HepG2 (cell line): ENCODE data around the gene TTC16. TPM values are rescaled to one million over a fixed set of nuclear protein-coding genes. Genes with fewer than 3 reads are reported as not detected.
A peak's percentile ranks its signal among the peaks of the same experiment; 100 is the strongest.

Source experiments
- ELF4 ChIP-seq: sonication (generic); formaldehyde crosslinking; IDR thresholded peaks from 2 replicates; pipeline ENCODE4 v1.5.0; 2020; ENCODE audit warnings: missing genetic modification reagents, mild to moderate bottlenecking, moderate library complexity, borderline replicate concordance
- GMEB1 ChIP-seq: sonication (generic); formaldehyde crosslinking; IDR thresholded peaks from 2 replicates; pipeline ENCODE4 v1.5.1; 2020; ENCODE audit warnings: missing genetic modification reagents, mild to moderate bottlenecking, borderline replicate concordance
- HNF4G ChIP-seq, 2 experiments: sonication (generic) in 1 of 2; formaldehyde crosslinking in 1 of 2; IDR thresholded peaks; 2 replicates each; pipeline versions ENCODE4 v1.4.0 to v1.6.1; 2011 to 2020; ENCODE audit warnings: borderline replicate concordance in 2 of 2, low read depth in 2 of 2, mild to moderate bottlenecking in 2 of 2, low read length in 1 of 2, missing genetic modification reagents in 1 of 2, moderate library complexity in 1 of 2
- KDM2A ChIP-seq: sonication (generic); formaldehyde crosslinking; IDR thresholded peaks from 2 replicates; pipeline ENCODE4 v1.4.0; 2020; ENCODE audit warnings: low read depth, missing genetic modification reagents, borderline replicate concordance
- KLF6 ChIP-seq: IDR thresholded peaks from 2 replicates; pipeline ENCODE4 v1.8.0; 2016; ENCODE audit warnings: missing biosample characterization, missing genetic modification reagents
- MAZ ChIP-seq, 2 experiments: sonication (generic) in 1 of 2; formaldehyde crosslinking in 1 of 2; IDR thresholded peaks; 2 replicates each; pipeline versions ENCODE4 v1.5.0 to v1.6.1; 2012 to 2020; ENCODE audit warnings: low read depth in 2 of 2, mild to moderate bottlenecking in 2 of 2, borderline replicate concordance in 1 of 2, improper control_type of control experiment in 1 of 2, low read length in 1 of 2, missing genetic modification reagents in 1 of 2, moderate library complexity in 1 of 2
- MTA1 ChIP-seq: sonication (generic); formaldehyde crosslinking; IDR thresholded peaks from 2 replicates; pipeline ENCODE4 v1.4.0; 2020; ENCODE audit warnings: missing genetic modification reagents, mild to moderate bottlenecking, borderline replicate concordance
- NCOA1 ChIP-seq: sonication (generic); formaldehyde crosslinking; IDR thresholded peaks from 2 replicates; pipeline ENCODE4 v1.9.0; 2021; ENCODE audit warnings: missing genetic modification reagents
- PAWR ChIP-seq: sonication (generic); formaldehyde crosslinking; IDR thresholded peaks from 2 replicates; pipeline ENCODE4 v1.4.0; 2020; ENCODE audit warnings: missing genetic modification reagents, mild to moderate bottlenecking, borderline replicate concordance
- RBFOX2 ChIP-seq: fragments of 200-400 bp; formaldehyde crosslinking; IDR thresholded peaks from 2 replicates; pipeline ENCODE4 v1.6.1; 2017; ENCODE audit warnings: low read depth, mild to moderate bottlenecking, low read length
- SP1 ChIP-seq, 2 experiments: fragments of 450-650 bp in 1 of 2; sonication (generic) in 1 of 2; formaldehyde crosslinking in 1 of 2; IDR thresholded peaks; 2 replicates each; pipeline versions ENCODE4 v1.4.0 to v1.6.1; 2016 to 2020; ENCODE audit warnings: missing genetic modification reagents in 1 of 2
- STAG1 ChIP-seq: sonication (generic); formaldehyde crosslinking; IDR thresholded peaks from 2 replicates; pipeline ENCODE4 v1.4.0; 2020; ENCODE audit warnings: missing genetic modification reagents
- THAP11 ChIP-seq: IDR thresholded peaks from 2 replicates; pipeline ENCODE4 v1.6.1; 2016; ENCODE audit warnings: missing biosample characterization, missing genetic modification reagents
- ZNF143 ChIP-seq: sonication (generic); formaldehyde crosslinking; IDR thresholded peaks from 2 replicates; pipeline ENCODE4 v1.4.0; 2020; ENCODE audit warnings: missing genetic modification reagents
- ZNF432 ChIP-seq: sonication (generic); formaldehyde crosslinking; IDR thresholded peaks from 2 replicates; pipeline ENCODE4 v1.5.0; 2020; ENCODE audit warnings: missing genetic modification reagents, mild to moderate bottlenecking, borderline replicate concordance
- ZNF451 ChIP-seq: sonication (generic); formaldehyde crosslinking; IDR thresholded peaks from 2 replicates; pipeline ENCODE4 v1.5.0; 2020; ENCODE audit warnings: mild to moderate bottlenecking, missing genetic modification reagents
- ZNF564 ChIP-seq: sonication (generic); formaldehyde crosslinking; IDR thresholded peaks from 2 replicates; pipeline ENCODE4 v1.8.1; 2023; ENCODE audit warnings: mild to moderate bottlenecking, missing genetic modification reagents
- polyA plus RNA-seq, 8 experiments: library from polyadenylated mRNA; depleted of rRNA in 3 of 8; stranded (reverse) in 7 of 8; unstranded in 1 of 8; fragments of >200 nt; fragmentation: Illumina TruSeq in 4 of 8; extraction: Trizol in 4 of 8; gene quantifications; 2 replicates each; pipeline versions ENCODE4 v1.2.1 to v1.2.3, GENCODE V29; 2011 to 2016; ENCODE audit warnings: low read depth in 4 of 8, missing spikeins in 1 of 8, mixed read lengths in 1 of 8; ENCODE audit not compliant: insufficient read depth in 1 of 8
- total RNA-seq, 5 experiments: library from RNA; depleted of rRNA; stranded (reverse); fragments of >200 nt; fragmentation: Illumina TruSeq; extraction: Trizol; gene quantifications; 2 replicates each; pipeline ENCODE4 v1.2.3, GENCODE V29; 2016; ENCODE audit warnings: low read depth in 1 of 5
- TF ChIP-seq, protein P1 (sequence below): sonication (generic); formaldehyde crosslinking; IDR thresholded peaks from 2 replicates; pipeline ENCODE4 v1.5.0; 2020; ENCODE audit warnings: mild to moderate bottlenecking, missing genetic modification reagents, moderate library complexity
- TF ChIP-seq, protein P2 (sequence below): sonication (generic); formaldehyde crosslinking; IDR thresholded peaks from 2 replicates; pipeline ENCODE4 v1.5.1; 2020; ENCODE audit warnings: mild to moderate bottlenecking, missing genetic modification reagents, borderline replicate concordance
- TF ChIP-seq, protein P3 (sequence below): sonication (generic); formaldehyde crosslinking; IDR thresholded peaks from 2 replicates; pipeline ENCODE4 v1.4.0; 2020; ENCODE audit warnings: mild to moderate bottlenecking, missing genetic modification reagents
- TF ChIP-seq, protein P4 (sequence below): sonication (generic); formaldehyde crosslinking; IDR thresholded peaks from 2 replicates; pipeline ENCODE4 v1.4.0; 2020; ENCODE audit warnings: missing genetic modification reagents

Gene TTC16
- total and polyA plus RNA-seq, 2 of the 13 experiments (the other 11 are each of a cell fraction or from before 2014, with no cell fraction given) = not detected

DNA sequence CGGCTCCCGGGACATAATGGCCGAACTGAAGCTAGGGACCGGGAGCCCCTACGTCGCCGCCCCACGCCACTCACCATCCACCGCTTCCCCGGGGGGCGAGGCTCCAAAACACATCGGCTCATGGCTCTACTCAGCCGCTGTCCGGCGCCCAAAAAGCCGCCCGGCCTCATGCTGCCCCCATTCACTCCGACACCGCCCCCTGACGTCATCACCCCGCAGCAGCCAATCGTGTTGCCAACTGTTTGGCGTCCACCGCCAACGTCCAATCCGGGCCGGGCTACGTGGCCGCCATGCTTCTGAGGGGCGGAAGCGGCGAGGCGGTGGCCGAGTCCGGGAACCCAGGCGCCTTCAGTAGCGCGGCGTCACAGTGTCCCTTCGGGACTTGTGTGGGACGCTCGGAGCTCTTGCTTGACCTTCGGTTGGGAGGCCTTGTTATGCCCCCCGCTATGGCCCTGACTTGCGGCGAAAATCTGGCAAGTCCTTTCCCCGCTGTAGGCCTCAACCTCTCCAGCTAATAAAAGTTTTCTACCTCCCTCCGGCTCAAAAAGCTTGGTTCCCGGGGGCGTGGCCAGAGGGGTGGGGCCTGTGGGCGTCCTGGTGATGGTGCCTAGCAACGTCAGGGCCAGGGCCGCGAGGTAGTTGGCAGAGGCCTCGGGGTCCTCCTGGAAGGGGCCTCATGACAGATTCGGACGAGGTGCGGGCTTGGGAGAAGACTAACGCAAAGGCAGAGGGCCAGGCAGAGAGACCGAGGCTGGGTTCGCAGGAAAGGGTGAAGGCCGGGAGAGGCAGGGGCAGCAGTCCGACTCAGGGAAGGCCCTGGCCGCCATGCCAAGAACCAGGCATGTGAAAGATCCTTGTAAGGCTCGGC, at the start of gene TTC16, which contains the start of gene PTRH1 (continued):
- no peak for TF ChIP-seq HNF4G (IDR thresholded peaks at IDR 0.05; ENCODE audit: borderline replicate concordance, low read depth, low read length)
- TF ChIP-seq HNF4G (CRISPR knock-in tag; IDR thresholded peaks at IDR 0.05; ENCODE audit: borderline replicate concordance, low read depth) = no peak
- TF ChIP-seq KLF6 (CRISPR knock-in tag) = peak; percentile 13; the same call in 1 of the 2 replicates
- peak; percentile 68; the same call in 1 of the 2 replicates for TF ChIP-seq KDM2A
- peak; percentile 69; the same call in 1 of the 2 replicates for TF ChIP-seq RBFOX2
- TF ChIP-seq THAP11 (CRISPR knock-in tag) = peak; percentile 90
- TF ChIP-seq NCOA1 (CRISPR knock-in tag) = 0 out of 2 replicates have a peak, but pooled peaks have one; percentile 14
- TF ChIP-seq, protein P1, sequence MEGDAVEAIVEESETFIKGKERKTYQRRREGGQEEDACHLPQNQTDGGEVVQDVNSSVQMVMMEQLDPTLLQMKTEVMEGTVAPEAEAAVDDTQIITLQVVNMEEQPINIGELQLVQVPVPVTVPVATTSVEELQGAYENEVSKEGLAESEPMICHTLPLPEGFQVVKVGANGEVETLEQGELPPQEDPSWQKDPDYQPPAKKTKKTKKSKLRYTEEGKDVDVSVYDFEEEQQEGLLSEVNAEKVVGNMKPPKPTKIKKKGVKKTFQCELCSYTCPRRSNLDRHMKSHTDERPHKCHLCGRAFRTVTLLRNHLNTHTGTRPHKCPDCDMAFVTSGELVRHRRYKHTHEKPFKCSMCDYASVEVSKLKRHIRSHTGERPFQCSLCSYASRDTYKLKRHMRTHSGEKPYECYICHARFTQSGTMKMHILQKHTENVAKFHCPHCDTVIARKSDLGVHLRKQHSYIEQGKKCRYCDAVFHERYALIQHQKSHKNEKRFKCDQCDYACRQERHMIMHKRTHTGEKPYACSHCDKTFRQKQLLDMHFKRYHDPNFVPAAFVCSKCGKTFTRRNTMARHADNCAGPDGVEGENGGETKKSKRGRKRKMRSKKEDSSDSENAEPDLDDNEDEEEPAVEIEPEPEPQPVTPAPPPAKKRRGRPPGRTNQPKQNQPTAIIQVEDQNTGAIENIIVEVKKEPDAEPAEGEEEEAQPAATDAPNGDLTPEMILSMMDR (CRISPR knock-in tag) = no peak
- peak; percentile 87 for TF ChIP-seq ELF4 (CRISPR knock-in tag)
- peak; percentile 13; the same call in 1 of the 2 replicates for TF ChIP-seq ZNF451
- TF ChIP-seq, protein P2, sequence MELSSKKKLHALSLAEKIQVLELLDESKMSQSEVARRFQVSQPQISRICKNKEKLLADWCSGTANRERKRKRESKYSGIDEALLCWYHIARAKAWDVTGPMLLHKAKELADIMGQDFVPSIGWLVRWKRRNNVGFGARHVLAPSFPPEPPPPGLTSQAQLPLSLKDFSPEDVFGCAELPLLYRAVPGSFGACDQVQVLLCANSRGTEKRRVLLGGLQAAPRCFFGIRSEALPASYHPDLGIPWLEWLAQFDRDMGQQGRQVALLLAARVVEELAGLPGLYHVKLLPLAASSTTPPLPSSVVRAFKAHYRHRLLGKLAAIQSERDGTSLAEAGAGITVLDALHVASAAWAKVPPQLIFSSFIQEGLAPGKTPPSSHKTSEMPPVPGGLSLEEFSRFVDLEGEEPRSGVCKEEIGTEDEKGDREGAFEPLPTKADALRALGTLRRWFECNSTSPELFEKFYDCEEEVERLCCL = no peak
- TF ChIP-seq ZNF432 (CRISPR knock-in tag) = no peak
- no peak for TF ChIP-seq MTA1
- no peak for TF ChIP-seq MAZ (IDR thresholded peaks at IDR 0.05; ENCODE audit: borderline replicate concordance, low read depth, low read length)
- peak; percentile 69; the same call in 1 of the 2 replicates for TF ChIP-seq MAZ (CRISPR knock-in tag; IDR thresholded peaks at IDR 0.05; ENCODE audit: low read depth)
- peak; percentile 91 for TF ChIP-seq GMEB1 (CRISPR knock-in tag)
- TF ChIP-seq SP1 (IDR thresholded peaks at IDR 0.05) = no peak
- TF ChIP-seq SP1 (CRISPR knock-in tag; IDR thresholded peaks at IDR 0.05) = peak; percentile 94
- TF ChIP-seq, protein P3, sequence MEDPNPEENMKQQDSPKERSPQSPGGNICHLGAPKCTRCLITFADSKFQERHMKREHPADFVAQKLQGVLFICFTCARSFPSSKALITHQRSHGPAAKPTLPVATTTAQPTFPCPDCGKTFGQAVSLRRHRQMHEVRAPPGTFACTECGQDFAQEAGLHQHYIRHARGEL (CRISPR knock-in tag) = no peak
- TF ChIP-seq PAWR (CRISPR knock-in tag) = no peak
- TF ChIP-seq ZNF143 (CRISPR knock-in tag) = peak; percentile 65
- no peak for TF ChIP-seq ZNF564 (CRISPR knock-in tag)
- TF ChIP-seq, protein P4, sequence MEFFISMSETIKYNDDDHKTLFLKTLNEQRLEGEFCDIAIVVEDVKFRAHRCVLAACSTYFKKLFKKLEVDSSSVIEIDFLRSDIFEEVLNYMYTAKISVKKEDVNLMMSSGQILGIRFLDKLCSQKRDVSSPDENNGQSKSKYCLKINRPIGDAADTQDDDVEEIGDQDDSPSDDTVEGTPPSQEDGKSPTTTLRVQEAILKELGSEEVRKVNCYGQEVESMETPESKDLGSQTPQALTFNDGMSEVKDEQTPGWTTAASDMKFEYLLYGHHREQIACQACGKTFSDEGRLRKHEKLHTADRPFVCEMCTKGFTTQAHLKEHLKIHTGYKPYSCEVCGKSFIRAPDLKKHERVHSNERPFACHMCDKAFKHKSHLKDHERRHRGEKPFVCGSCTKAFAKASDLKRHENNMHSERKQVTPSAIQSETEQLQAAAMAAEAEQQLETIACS (CRISPR knock-in tag) = no peak
- no peak; the same call in 1 of the 2 replicates for TF ChIP-seq STAG1 (CRISPR knock-in tag)
